ENCODE measurements around the gene PAAF1. TPM values are rescaled to one million over a fixed set of nuclear protein-coding genes. Genes with fewer than 3 reads are reported as not detected.

PAAF1 gene
- 10 to 100 TPM; 13.8 to 19.7 (median 14.8) TPM for total RNA-seq
- long read RNA-seq, donor 1, full-length matches to known transcripts = 28 of 39 reads
- long read RNA-seq, donor 1, partial matches to known transcripts = 0 of 39 reads
- long read RNA-seq, donor 1, other reads (novel, unspliced or antisense) = 11 of 39 reads
- long read RNA-seq, donor 2, full-length matches to known transcripts = 17 of 34 reads
- long read RNA-seq, donor 2, partial matches to known transcripts = 4 of 34 reads
- long read RNA-seq, donor 2, other reads (novel, unspliced or antisense) = 13 of 34 reads

DNA sequence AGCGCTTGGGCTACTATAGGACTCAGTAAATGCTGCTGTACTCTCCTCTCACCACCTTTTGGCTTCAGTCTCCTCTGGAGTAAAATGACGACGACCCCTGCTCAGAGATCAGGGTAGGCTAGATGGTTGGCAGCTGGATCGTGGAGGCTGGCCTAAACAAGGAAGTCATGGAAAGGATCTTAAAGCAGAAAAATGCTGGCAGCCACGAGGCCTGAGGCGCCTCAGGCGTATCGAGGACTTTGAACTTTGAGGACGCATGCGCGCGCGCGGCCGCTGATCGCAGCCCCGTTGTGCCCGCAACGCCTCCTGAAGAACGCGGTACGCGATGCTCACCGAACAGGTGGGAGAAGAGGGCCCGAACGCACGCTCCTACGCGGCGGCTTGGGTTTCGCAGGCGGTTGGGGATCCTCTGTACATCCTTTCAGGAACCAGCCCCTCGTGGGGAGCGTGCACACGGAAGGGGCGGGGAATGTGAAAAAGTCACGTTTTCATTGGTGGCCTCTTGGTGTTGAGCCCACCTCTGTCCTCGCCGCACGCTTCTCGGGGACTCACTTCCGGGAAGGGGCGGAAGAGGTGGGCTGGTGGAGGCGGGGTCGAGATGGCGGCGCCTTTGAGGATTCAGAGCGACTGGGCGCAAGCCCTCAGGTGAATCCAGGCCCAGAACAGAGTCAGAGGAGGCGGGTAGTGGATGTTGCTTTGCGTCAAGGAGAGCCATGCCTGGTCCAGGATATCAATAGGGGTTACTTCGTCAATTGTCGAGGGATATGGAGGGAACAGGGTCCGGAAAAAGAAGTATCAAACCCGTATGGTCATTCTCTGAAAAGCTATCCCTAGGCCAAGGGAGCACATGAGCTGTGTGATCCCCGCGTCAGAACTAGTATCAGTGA lies at the start of gene PAAF1, which contains the start of gene COA4:
Gene PAAF1 (plus strand): TSS at position 576 of the 887 bp plus-strand sequence. CDS start 23 bp downstream, at position 599.
Gene COA4 (minus strand): TSS at position 423 of the 887 bp plus-strand sequence. CDS start 3,468 bp downstream, outside the sequence.
- ATAC-seq (peak; percentile 98), DNase-seq (peak; percentile 95 to 96 (median 96))
- intact Hi-C loops (cut with DNase I, micrococcal nuclease) = no loop called here
- Histone ChIP-seq H3K9me3 (no peaks in the 10 kb centered on the region), H3K4me3 (peak within 1 kb of the TSS; percentile 23), H3K36me3 (ENCODE audit: low read depth) (no peaks in the 10 kb centered on the region), H3K4me1 (ENCODE audit: low read depth) (peaks cover 12% of the 10 kb centered on the region)
- no peak for TF ChIP-seq CTCF (IDR thresholded peaks at IDR 0.05)

GRCh38 chr11:73830261-73830660 lies 46.5 kb upstream of the PAAF1 start:
- no peaks in the 10 kb centered on the region for H3K9me3 ChIP-seq
- no peak for DNase-seq
- H3K4me1 ChIP-seq (ENCODE audit: low read depth) = no peaks in the 10 kb centered on the region
- H3K4me3 ChIP-seq = no peak overlapping the region
- intact Hi-C loops (cut with DNase I, micrococcal nuclease) = no loop called here
- H3K36me3 ChIP-seq (ENCODE audit: low read depth) = no peaks in the 10 kb centered on the region
- no peak for TF ChIP-seq CTCF (IDR thresholded peaks at IDR 0.05)
- no peak for ATAC-seq

- Histone ChIP-seq H3K4me3 (no peak overlapping the region), H3K9me3 (no peaks in the 10 kb centered on the region), H3K4me1 (ENCODE audit: low read depth) (no peaks in the 10 kb centered on the region), H3K36me3 (ENCODE audit: low read depth) (no peaks in the 10 kb centered on the region)
- no peak for TF ChIP-seq CTCF (IDR thresholded peaks at IDR 0.05)
- intact Hi-C loops (cut with DNase I, micrococcal nuclease) = no loop called here
- no peak for DNase-seq
- ATAC-seq = no peak
Measured at GRCh38 chr11:73833067-73833466, 43.7 kb upstream of the PAAF1 start.

GRCh38 chr11:73838443-73839122 lies 38.2 kb upstream of the PAAF1 start:
- no peak for DNase-seq
- Histone ChIP-seq H3K36me3 (ENCODE audit: low read depth) (no peaks in the 10 kb centered on the region), H3K4me3 (no peak overlapping the region), H3K4me1 (ENCODE audit: low read depth) (no peaks in the 10 kb centered on the region), H3K9me3 (no peaks in the 10 kb centered on the region)
- intact Hi-C loops (cut with DNase I, micrococcal nuclease) = no loop called here
- no peak for TF ChIP-seq CTCF (IDR thresholded peaks at IDR 0.05)
- no peak for ATAC-seq

DNA sequence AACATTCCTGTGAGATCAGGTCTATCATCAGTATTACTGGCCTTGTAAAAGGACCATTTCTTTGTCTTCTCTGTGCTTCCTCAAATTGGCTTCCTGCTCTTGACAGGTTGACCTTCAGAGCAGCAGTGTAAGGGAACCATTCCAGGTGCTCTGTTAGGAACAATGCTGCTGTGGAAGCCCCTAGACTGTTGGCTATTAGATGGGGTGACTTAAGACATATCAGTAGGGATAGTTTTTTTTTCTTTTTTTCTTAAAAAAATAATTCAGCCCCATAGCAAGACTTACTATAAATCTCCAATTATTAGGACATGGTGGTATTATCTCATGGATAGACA lies 37.7 kb upstream of the PAAF1 start:
- intact Hi-C loops (cut with DNase I, micrococcal nuclease) = no loop called here
- Histone ChIP-seq H3K9me3 (no peaks in the 10 kb centered on the region), H3K4me3 (no peak overlapping the region), H3K36me3 (ENCODE audit: low read depth) (no peaks in the 10 kb centered on the region), H3K4me1 (ENCODE audit: low read depth) (no peaks in the 10 kb centered on the region)
- DNase-seq = no peak
- no peak for TF ChIP-seq CTCF (IDR thresholded peaks at IDR 0.05)
- ATAC-seq = no peak
